Measurements from ENCODE around the gene MTHFD1L.
"Not testable (repeated sequence)": the region's sequence is repeated elsewhere in the genome, so short reads cannot be mapped to it uniquely, and the experiment has no call there.

Gene MTHFD1L

GRCh38 chr6:150865406-150866146, at the start of gene MTHFD1L:
Gene MTHFD1L (plus strand): TSS chr6:150865702. CDS start chr6:150865823, 121 bp downstream.
- DNase-seq (ENCODE audit: low read depth, low spot score) = no peak

- not testable (repeated sequence) for DNase-seq (ENCODE audit: low read depth, low spot score)
These were observed 48.9 kb upstream of the MTHFD1L start for GRCh38 chr6:150816554-150816953.

- no peak for DNase-seq (ENCODE audit: low read depth, low spot score)
These were observed 42.6 kb upstream of the MTHFD1L start for GRCh38 chr6:150822932-150823331.

GRCh38 chr6:150826788-150827187, 38.7 kb upstream of the MTHFD1L start:
- DNase-seq (ENCODE audit: low read depth, low spot score) = no peak

GRCh38 chr6:150828107-150828506, 37.4 kb upstream of the MTHFD1L start:
- DNase-seq (ENCODE audit: low read depth, low spot score) = not testable (repeated sequence)

- no peak for DNase-seq (ENCODE audit: low read depth, low spot score)
These were observed 34.9 kb upstream of the MTHFD1L start for GRCh38 chr6:150830439-150831165.

- no peak for DNase-seq (ENCODE audit: low read depth, low spot score)
These were observed 33.9 kb upstream of the MTHFD1L start for GRCh38 chr6:150831577-150831976.

- no peak for DNase-seq (ENCODE audit: low read depth, low spot score)
These were observed 29.9 kb upstream of the MTHFD1L start for GRCh38 chr6:150835620-150836019.

GRCh38 chr6:150840185-150840584, 25.3 kb upstream of the MTHFD1L start:
- DNase-seq (ENCODE audit: low read depth, low spot score) = no peak

- no peak for DNase-seq (ENCODE audit: low read depth, low spot score)
These were observed 24.3 kb upstream of the MTHFD1L start for GRCh38 chr6:150841189-150841588.

- no peak for DNase-seq (ENCODE audit: low read depth, low spot score)
These were observed 23.8 kb upstream of the MTHFD1L start for GRCh38 chr6:150841697-150842096.

- DNase-seq (ENCODE audit: low read depth, low spot score) = no peak
These were observed 21.1 kb upstream of the MTHFD1L start for GRCh38 chr6:150844371-150844770.

GRCh38 chr6:150846641-150847040, 18.9 kb upstream of the MTHFD1L start:
- DNase-seq (ENCODE audit: low read depth, low spot score) = no peak

- DNase-seq (ENCODE audit: low read depth, low spot score) = no peak
These were observed 17.1 kb upstream of the MTHFD1L start for GRCh38 chr6:150848400-150848799.

GRCh38 chr6:150854392-150854791, 11.1 kb upstream of the MTHFD1L start:
- not testable (repeated sequence) for DNase-seq (ENCODE audit: low read depth, low spot score)

- not testable (repeated sequence) for DNase-seq (ENCODE audit: low read depth, low spot score)
These were observed 10.3 kb upstream of the MTHFD1L start for GRCh38 chr6:150855171-150855570.

- peak; percentile 50 for DNase-seq (ENCODE audit: low read depth, low spot score)
These were observed 8.2 kb upstream of the MTHFD1L start for GRCh38 chr6:150857062-150857944.

GRCh38 chr6:150857945-150858308, 7.6 kb upstream of the MTHFD1L start:
- no peak for DNase-seq (ENCODE audit: low read depth, low spot score)

- not testable (repeated sequence) for DNase-seq (ENCODE audit: low read depth, low spot score)
These were observed 3.9 kb upstream of the MTHFD1L start for GRCh38 chr6:150861448-150862168.

GRCh38 chr6:150863213-150863928, 2.1 kb upstream of the MTHFD1L start:
- DNase-seq (ENCODE audit: low read depth, low spot score) = no peak

- DNase-seq (ENCODE audit: low read depth, low spot score) = no peak
These were observed 478 bp upstream of the MTHFD1L start for GRCh38 chr6:150865043-150865405.
